Dermis microvascular lymphatic vessel endothelial cell (primary cell): Measurements from ENCODE around the gene SMARCA4. TPM values are rescaled to one million over a fixed set of nuclear protein-coding genes. Genes with fewer than 3 reads are reported as not detected.
"Not testable (repeated sequence)": the region's sequence is repeated elsewhere in the genome, so short reads cannot be mapped to it uniquely, and the experiment has no call there.

Experiments used
- DNase-seq, 2 donors: peaks; one replicate each; pipeline versions ENCODE4 v3.0.0 to v3.0.0-alpha.2; 2010; ENCODE audit warnings: low read depth in 2 of 2
- total RNA-seq: library from RNA; depleted of rRNA; stranded (reverse); fragments of >200 nt; gene quantifications from 2 replicates; pipeline ENCODE4 v1.2.1, GENCODE V29; 2014

The SMARCA4 gene
- total RNA-seq, 1 donor from 2014 or later, result 50.1 TPM

- no peak for DNase-seq
These were observed 15.5 kb downstream of the SMARCA4 start for GRCh38 chr19:10976131-10976892.

GRCh38 chr19:10977742-10978092 lies 16.9 kb downstream of the SMARCA4 start:
- DNase-seq, result no peak

- no peak for DNase-seq
These were observed 19.1 kb downstream of the SMARCA4 start for GRCh38 chr19:10979951-10980381.

GRCh38 chr19:10981252-10981895 lies 20.5 kb downstream of the SMARCA4 start:
- DNase-seq, result no peak

- no peak for DNase-seq
These were observed 22.2 kb downstream of the SMARCA4 start for GRCh38 chr19:10983026-10983425.

GRCh38 chr19:10984166-10984735 lies 23.4 kb downstream of the SMARCA4 start:
- DNase-seq, result no peak

- no peak for DNase-seq
These were observed 24.7 kb downstream of the SMARCA4 start for GRCh38 chr19:10985502-10985901.

- no peak for DNase-seq
These were observed 25.7 kb downstream of the SMARCA4 start for GRCh38 chr19:10986301-10987127.

GRCh38 chr19:10987571-10988297 lies 26.9 kb downstream of the SMARCA4 start:
- DNase-seq, result no peak

GRCh38 chr19:10988380-10988779 lies 27.6 kb downstream of the SMARCA4 start:
- DNase-seq, result no peak

- no peak for DNase-seq
These were observed 28.1 kb downstream of the SMARCA4 start for GRCh38 chr19:10988921-10989320.

GRCh38 chr19:10991076-10991475 lies 30.2 kb downstream of the SMARCA4 start:
- DNase-seq, result no peak

- no peak for DNase-seq
These were observed 30.8 kb downstream of the SMARCA4 start for GRCh38 chr19:10991521-10992081.

GRCh38 chr19:10992174-10992573 lies 31.3 kb downstream of the SMARCA4 start:
- not testable (repeated sequence) for DNase-seq

- DNase-seq, result no peak
These were observed 35.2 kb downstream of the SMARCA4 start for GRCh38 chr19:10995926-10996600.

GRCh38 chr19:10998045-10998533 lies 37.3 kb downstream of the SMARCA4 start:
- no peak for DNase-seq

- DNase-seq, result no peak
These were observed 37.8 kb downstream of the SMARCA4 start for GRCh38 chr19:10998666-10999065.

- no peak for DNase-seq
These were observed 44.7 kb downstream of the SMARCA4 start for GRCh38 chr19:11005521-11005920.

GRCh38 chr19:11007385-11007784 lies 46.6 kb downstream of the SMARCA4 start:
- DNase-seq, result no peak

- no peak for DNase-seq
These were observed 47.2 kb downstream of the SMARCA4 start for GRCh38 chr19:11007962-11008532.
